Measurements from ENCODE around the gene SMYD3. TPM values are rescaled to one million over a fixed set of nuclear protein-coding genes. Genes with fewer than 3 reads are reported as not detected.

The SMYD3 gene
- total RNA-seq, 1 experiment from 2014 or later: 25.5 TPM

GRCh38 chr1:246232126-246232525 is 275.0 kb downstream of the SMYD3 start:
- Histone ChIP-seq H2BK12ac (ENCODE audit: insufficient read length, low read depth, low read length) (no peak overlapping the region), H4K5ac (ENCODE audit: insufficient read length, low read depth, low read length) (no peak overlapping the region), H4K91ac (ENCODE audit: insufficient read length, low read depth, low read length) (no peak overlapping the region), H3T11ph (ENCODE audit: low read length) (no peak overlapping the region), H3K4me1 (ENCODE audit: insufficient read depth, low read length) (no peaks in the 10 kb centered on the region), H4K20me1 (ENCODE audit: control insufficient read depth, insufficient read depth, insufficient read length) (no peaks in the 10 kb centered on the region), H2AK5ac (ENCODE audit: insufficient read length, low read length) (no peak overlapping the region), H4K8ac (replicated peaks; ENCODE audit: insufficient read length, low read depth, low read length) (no peak overlapping the region), H2BK20ac (ENCODE audit: low read depth, low read length, poor library complexity, severe bottlenecking) (no peak overlapping the region), H3K4ac (ENCODE audit: low read depth, low read length) (no peak overlapping the region), H3K23ac (ENCODE audit: insufficient read length, low read depth, low read length) (no peak overlapping the region), H3K9me3 (ENCODE audit: control insufficient read depth, low read depth, low read length) (no peaks in the 10 kb centered on the region), H2BK120ac (ENCODE audit: low read depth, low read length, poor library complexity, severe bottlenecking) (no peak overlapping the region), H3K18ac (ENCODE audit: insufficient read length, low read depth, low read length) (no peak overlapping the region), H3K14ac (ENCODE audit: insufficient read depth, low read length) (no peak overlapping the region), H3K79me2 (ENCODE audit: insufficient read depth, low read length) (no peaks in the 10 kb centered on the region), H3K27ac (ENCODE audit: insufficient read length, low read depth, low read length) (no peak overlapping the region), H2BK15ac (ENCODE audit: low read depth, low read length) (no peak overlapping the region), H3K56ac (ENCODE audit: insufficient read length, low read depth, low read length) (no peak overlapping the region), H3K4me2 (ENCODE audit: insufficient read depth, insufficient read length, low read length) (no peak overlapping the region), H3K27me3 (ENCODE audit: insufficient read depth, low read length) (no peaks in the 10 kb centered on the region), H2AFZ (ENCODE audit: low read length) (no peak overlapping the region), H3K79me1 (ENCODE audit: insufficient read depth, low read depth, low read length, poor library complexity, severe bottlenecking) (no peaks in the 10 kb centered on the region), H3K23me2 (ENCODE audit: insufficient read length, low read depth, low read length, poor library complexity, severe bottlenecking) (no peaks in the 10 kb centered on the region), H2BK5ac (ENCODE audit: insufficient read length, low read length) (no peak overlapping the region), H3K9ac (ENCODE audit: extremely low read depth, insufficient read length, low read length) (no peak overlapping the region)
- no peak for TF ChIP-seq CTCF (conservative IDR thresholded peaks at IDR 0.05)
- no CpG with 5 or more reads among the region's 3 CpGs for WGBS (ENCODE audit: extremely low coverage, insufficient read length, low lambda C conversion rate)
- Mint-ChIP-seq H3K27ac (no peak overlapping the region), H3K36me3 (ENCODE audit: insufficient read depth in 1 of 3, low read depth in 3 of 3) (no peaks in the 10 kb centered on the region), H3K9me3 (no peaks in the 10 kb centered on the region), H3K4me3 (no peak overlapping the region), H3K27me3 (ENCODE audit: low read depth) (no peaks in the 10 kb centered on the region), H3K4me1 (no peaks in the 10 kb centered on the region)
- no peak for DNase-seq

All from H9 (cell line).